ENCODE measurements around the gene ARFGEF2.
"Not testable (repeated sequence)": the region's sequence is repeated elsewhere in the genome, so short reads cannot be mapped to it uniquely, and the experiment has no call there.

The ARFGEF2 gene

DNA sequence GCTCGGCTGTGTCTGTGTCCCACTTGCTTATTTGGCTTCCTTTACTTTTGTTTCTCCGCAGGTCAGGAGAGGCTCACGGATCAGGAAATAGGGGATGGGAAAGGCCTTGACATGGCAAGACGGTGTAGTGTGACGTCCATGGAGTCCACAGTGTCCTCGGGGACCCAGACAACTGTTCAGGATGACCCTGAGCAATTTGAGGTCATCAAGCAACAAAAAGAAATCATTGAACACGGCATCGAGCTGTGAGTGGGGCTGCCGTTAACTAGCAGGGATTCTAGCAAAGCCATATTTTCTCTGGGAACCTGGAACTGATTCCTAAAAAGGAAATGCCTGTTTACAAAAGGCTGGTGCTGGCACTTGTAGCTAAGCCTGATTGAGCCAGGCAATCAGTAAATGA is 54.4 kb downstream of the ARFGEF2 start:
- TF ChIP-seq CTCF (IDR thresholded peaks at IDR 0.05; ENCODE audit: borderline replicate concordance, insufficient read depth, low read depth, low read length) = no peak
- no peak overlapping the region for H3K4me3 ChIP-seq (ENCODE audit: low read depth, low read length)

- H3K4me3 ChIP-seq (ENCODE audit: low read depth, low read length) = not testable (repeated sequence)
Measured at GRCh38 chr20:48979980-48980379, 58.5 kb downstream of the ARFGEF2 start.

GRCh38 chr20:48983423-48984400 is 62.2 kb downstream of the ARFGEF2 start:
- TF ChIP-seq CTCF (IDR thresholded peaks at IDR 0.05; ENCODE audit: borderline replicate concordance, insufficient read depth, low read depth, low read length) = no peak
- no peak overlapping the region for H3K4me3 ChIP-seq (ENCODE audit: low read depth, low read length)

- H3K4me3 ChIP-seq (ENCODE audit: low read depth, low read length) = no peak overlapping the region
- TF ChIP-seq CTCF (IDR thresholded peaks at IDR 0.05; ENCODE audit: borderline replicate concordance, insufficient read depth, low read depth, low read length) = no peak
Measured at GRCh38 chr20:48984575-48985219, 63.2 kb downstream of the ARFGEF2 start.

- H3K4me3 ChIP-seq (ENCODE audit: low read depth, low read length) = no peak overlapping the region
- 0 out of 2 replicates have a peak, but pooled peaks have one; percentile 6 for TF ChIP-seq CTCF (IDR thresholded peaks at IDR 0.05; ENCODE audit: borderline replicate concordance, insufficient read depth, low read depth, low read length)
Measured at GRCh38 chr20:48986899-48987298, 65.4 kb downstream of the ARFGEF2 start.

GRCh38 chr20:48990467-48990866 is 69.0 kb downstream of the ARFGEF2 start:
- no peak for TF ChIP-seq CTCF (IDR thresholded peaks at IDR 0.05; ENCODE audit: borderline replicate concordance, insufficient read depth, low read depth, low read length)
- no peak overlapping the region for H3K4me3 ChIP-seq (ENCODE audit: low read depth, low read length)

DNA sequence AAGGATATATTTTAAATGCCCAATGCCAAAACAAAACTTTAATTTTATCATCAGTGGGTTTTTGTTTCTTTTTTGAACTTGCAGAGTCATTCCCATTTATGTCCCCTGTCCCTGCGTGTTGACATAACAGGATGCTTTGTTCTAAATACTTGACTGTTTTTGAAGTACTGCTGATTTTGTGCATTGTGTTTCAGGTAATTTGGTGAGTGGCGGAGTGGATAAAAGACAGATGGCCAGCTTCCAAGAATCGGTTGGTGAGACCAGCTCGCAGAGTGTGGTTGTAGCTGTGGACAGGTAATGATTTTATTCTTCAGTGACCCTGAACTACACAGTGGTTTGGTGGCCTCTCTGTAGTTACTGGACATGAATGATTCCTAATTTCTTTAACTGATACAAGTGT is 74.1 kb downstream of the ARFGEF2 start:
- no peak for TF ChIP-seq CTCF (IDR thresholded peaks at IDR 0.05; ENCODE audit: borderline replicate concordance, insufficient read depth, low read depth, low read length)

More for the DNA sequence above, 74.1 kb downstream of the ARFGEF2 start:
- H3K4me3 ChIP-seq (ENCODE audit: low read depth, low read length) = no peak overlapping the region

Data from GM12875 (cell line).